Parathyroid adenoma (tissue), 2 donors: ENCODE data around the gene HSD17B14.

Source experiments
- H2AFZ ChIP-seq: fragments of 300-600 bp; sonication (generic); one replicate; pipeline ENCODE4 v1.7.0; 2017; ENCODE audit warnings: antibody characterized with exemption, mild to moderate bottlenecking
- H3K27ac ChIP-seq: fragments of 300-600 bp; sonication (generic); one replicate; pipeline ENCODE4 v1.7.0; 2017
- H3K27me3 ChIP-seq: fragments of 300-600 bp; sonication (generic); one replicate; pipeline ENCODE4 v1.7.0; 2017; ENCODE audit warnings: low read length; ENCODE audit not compliant: control insufficient read depth, insufficient read depth
- H3K36me3 ChIP-seq: fragments of 300-600 bp; sonication (generic); one replicate; pipeline ENCODE4 v1.7.0; 2017; ENCODE audit warnings: low read length; ENCODE audit not compliant: control insufficient read depth, insufficient read depth
- H3K4me1 ChIP-seq: fragments of 300-600 bp; sonication (generic); one replicate; pipeline ENCODE4 v1.7.0; 2017; ENCODE audit warnings: control low read depth
- H3K4me2 ChIP-seq: fragments of 300-600 bp; sonication (generic); one replicate; pipeline ENCODE4 v1.7.0; 2017; ENCODE audit warnings: low read length
- H3K4me3 ChIP-seq: fragments of 300-600 bp; sonication (generic); one replicate; pipeline ENCODE4 v1.7.0; 2017; ENCODE audit warnings: low read depth, low read length
- H3K79me2 ChIP-seq: fragments of 300-600 bp; sonication (generic); one replicate; pipeline ENCODE4 v1.7.0; 2017; ENCODE audit warnings: control low read depth
- H3K9ac ChIP-seq: fragments of 300-600 bp; sonication (generic); one replicate; pipeline ENCODE4 v1.7.0; 2017; ENCODE audit warnings: mild to moderate bottlenecking
- H3K9me3 ChIP-seq: fragments of 300-600 bp; sonication (generic); one replicate; pipeline ENCODE4 v1.7.0; 2017; ENCODE audit warnings: low read length; ENCODE audit not compliant: control insufficient read depth
- TF ChIP-seq, protein P1 (sequence below): fragments of 300-600 bp; sonication (generic); IDR thresholded peaks from one replicate; pipeline ENCODE4 v1.7.0; 2017; ENCODE audit warnings: antibody characterized with exemption, mild to moderate bottlenecking
- donor health status: primary hyperparathyroidism.

Gene HSD17B14

DNA sequence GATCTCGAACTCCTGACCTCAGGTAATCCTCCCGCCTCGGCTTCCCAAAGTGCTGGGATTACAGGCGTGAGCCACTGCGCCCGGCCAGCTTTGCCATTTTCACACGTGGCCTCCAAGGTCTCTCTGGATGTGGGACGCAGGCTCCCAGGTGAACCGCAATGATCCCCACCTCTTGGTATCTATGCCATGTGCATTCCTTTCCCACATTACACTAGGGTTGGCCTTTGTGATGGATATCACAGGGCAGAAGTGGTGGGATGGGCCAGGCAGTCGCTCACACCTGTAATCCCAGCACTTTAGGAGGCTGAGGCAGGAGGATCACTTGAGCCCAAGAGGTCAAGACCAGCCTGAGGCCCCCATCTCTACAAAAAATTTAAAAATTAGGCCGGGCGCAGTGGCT is 58.6 kb downstream of the HSD17B14 start:
- H3K79me2 ChIP-seq, result no peaks in the 10 kb centered on the region
- peaks cover 14% of the 10 kb centered on the region for H3K4me1 ChIP-seq
- no peak overlapping the region for H3K4me3 ChIP-seq
- TF ChIP-seq, protein P1, sequence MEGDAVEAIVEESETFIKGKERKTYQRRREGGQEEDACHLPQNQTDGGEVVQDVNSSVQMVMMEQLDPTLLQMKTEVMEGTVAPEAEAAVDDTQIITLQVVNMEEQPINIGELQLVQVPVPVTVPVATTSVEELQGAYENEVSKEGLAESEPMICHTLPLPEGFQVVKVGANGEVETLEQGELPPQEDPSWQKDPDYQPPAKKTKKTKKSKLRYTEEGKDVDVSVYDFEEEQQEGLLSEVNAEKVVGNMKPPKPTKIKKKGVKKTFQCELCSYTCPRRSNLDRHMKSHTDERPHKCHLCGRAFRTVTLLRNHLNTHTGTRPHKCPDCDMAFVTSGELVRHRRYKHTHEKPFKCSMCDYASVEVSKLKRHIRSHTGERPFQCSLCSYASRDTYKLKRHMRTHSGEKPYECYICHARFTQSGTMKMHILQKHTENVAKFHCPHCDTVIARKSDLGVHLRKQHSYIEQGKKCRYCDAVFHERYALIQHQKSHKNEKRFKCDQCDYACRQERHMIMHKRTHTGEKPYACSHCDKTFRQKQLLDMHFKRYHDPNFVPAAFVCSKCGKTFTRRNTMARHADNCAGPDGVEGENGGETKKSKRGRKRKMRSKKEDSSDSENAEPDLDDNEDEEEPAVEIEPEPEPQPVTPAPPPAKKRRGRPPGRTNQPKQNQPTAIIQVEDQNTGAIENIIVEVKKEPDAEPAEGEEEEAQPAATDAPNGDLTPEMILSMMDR, result no peak
- no peaks in the 10 kb centered on the region for H3K36me3 ChIP-seq
- no peak overlapping the region for H3K4me2 ChIP-seq
- no peak overlapping the region for H2AFZ ChIP-seq
- no peak overlapping the region for H3K27ac ChIP-seq
- no peak overlapping the region for H3K9ac ChIP-seq
- H3K27me3 ChIP-seq, result no peaks in the 10 kb centered on the region
- no peaks in the 10 kb centered on the region for H3K9me3 ChIP-seq

DNA sequence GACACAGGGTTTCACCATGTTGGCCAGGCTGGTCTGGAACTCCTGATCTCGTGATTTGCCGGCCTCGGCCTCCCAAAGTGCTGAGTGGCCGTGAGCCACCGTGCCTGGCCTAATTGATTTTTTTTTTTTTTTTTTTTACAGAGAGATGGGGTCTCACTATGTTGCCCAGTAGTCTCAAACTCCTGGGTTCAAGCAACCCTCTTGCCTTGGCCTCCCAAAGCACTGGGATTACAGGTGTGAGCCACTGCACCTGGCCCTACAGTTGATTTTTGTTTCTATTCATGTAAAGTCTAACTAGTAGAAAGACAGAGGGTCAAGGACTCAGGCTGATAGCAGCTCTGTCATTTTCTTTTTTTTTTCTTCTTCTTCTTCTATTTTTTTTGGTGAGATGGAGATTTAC is 59.2 kb downstream of the HSD17B14 start:
- H3K4me3 ChIP-seq, result no peak overlapping the region

DNA sequence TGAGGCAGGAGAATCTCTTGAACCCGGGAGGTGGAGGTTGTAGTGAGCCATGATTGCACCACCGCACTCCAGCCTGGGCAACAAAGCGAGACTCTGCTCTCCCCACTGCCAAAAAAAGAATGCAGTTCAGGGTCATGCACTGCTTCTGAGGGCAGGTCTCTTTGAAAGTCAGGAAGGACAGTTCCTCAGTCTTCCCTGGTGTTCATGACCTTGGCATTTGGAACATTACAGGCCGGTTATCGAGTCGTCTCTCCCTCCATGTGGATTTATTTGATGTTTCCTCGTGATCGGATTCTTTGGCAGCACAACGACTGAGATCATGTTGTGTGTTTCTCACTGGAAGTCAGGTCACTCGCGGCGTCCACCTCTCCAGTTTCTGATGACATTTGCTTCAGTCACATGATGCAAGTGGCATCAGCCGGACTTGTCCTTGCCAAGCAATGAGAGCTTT is 63.8 kb downstream of the HSD17B14 start:
- Histone ChIP-seq H3K36me3 (no peaks in the 10 kb centered on the region), H3K4me3 (no peak overlapping the region), H3K9me3 (no peaks in the 10 kb centered on the region), H3K79me2 (no peaks in the 10 kb centered on the region), H3K4me2 (peak overlapping the region; percentile 27), H3K27me3 (no peaks in the 10 kb centered on the region), H3K9ac (no peak overlapping the region), H2AFZ (no peak overlapping the region), H3K27ac (no peak overlapping the region), H3K4me1 (no peaks in the 10 kb centered on the region)
- TF ChIP-seq, protein P1, result no peak

More for the DNA sequence above, 59.2 kb downstream of the HSD17B14 start:
- no peak overlapping the region for H3K9ac ChIP-seq
- no peaks in the 10 kb centered on the region for H3K27me3 ChIP-seq
- TF ChIP-seq, protein P1, result no peak
- H3K4me2 ChIP-seq, result no peak overlapping the region
- no peaks in the 10 kb centered on the region for H3K9me3 ChIP-seq
- no peaks in the 10 kb centered on the region for H3K79me2 ChIP-seq
- no peak overlapping the region for H3K27ac ChIP-seq
- H3K36me3 ChIP-seq, result no peaks in the 10 kb centered on the region
- H3K4me1 ChIP-seq, result peaks cover 14% of the 10 kb centered on the region
- no peak overlapping the region for H2AFZ ChIP-seq

DNA sequence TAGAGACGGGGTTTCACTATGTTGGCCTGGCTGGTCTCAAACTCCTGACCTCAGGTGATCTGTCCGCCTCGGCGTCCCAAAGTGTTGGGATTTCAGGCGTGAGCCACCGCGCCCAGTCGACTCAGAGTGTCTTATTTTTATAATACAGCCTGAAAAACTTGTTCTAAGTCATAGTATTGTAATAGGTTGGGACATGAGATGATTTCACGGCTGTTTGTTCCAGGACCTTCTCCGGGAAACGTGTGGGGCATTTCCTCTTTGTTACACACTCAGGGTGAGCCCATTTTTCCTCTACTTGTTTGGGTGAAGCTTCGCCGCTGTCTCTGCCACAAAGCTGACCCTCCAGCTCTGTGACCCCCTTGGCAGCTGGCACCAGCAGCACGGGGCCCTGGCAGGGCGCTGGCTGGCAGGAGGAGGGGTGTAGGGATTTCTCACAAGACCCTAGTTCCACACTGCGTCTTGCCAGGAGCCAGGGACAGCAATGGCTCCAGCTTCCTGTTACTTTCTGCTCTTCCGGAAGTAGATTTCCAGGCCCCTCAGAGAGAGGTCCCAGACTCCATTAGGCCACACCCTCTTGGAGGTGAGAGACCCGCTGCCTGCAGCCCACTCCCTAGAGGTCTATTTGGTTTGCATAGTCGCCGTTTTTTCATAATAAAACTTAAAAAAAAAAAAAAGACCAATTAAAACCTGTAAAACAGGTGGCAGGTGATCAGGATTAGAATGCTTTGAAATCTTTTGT is 65.4 kb downstream of the HSD17B14 start:
- Histone ChIP-seq H3K9ac (no peak overlapping the region), H3K4me2 (no peak overlapping the region), H3K9me3 (no peaks in the 10 kb centered on the region), H3K27ac (no peak overlapping the region), H3K36me3 (no peaks in the 10 kb centered on the region), H3K79me2 (no peaks in the 10 kb centered on the region), H3K27me3 (no peaks in the 10 kb centered on the region), H2AFZ (peak overlapping the region; percentile 22), H3K4me1 (no peaks in the 10 kb centered on the region), H3K4me3 (no peak overlapping the region)
- TF ChIP-seq, protein P1, result no peak

DNA sequence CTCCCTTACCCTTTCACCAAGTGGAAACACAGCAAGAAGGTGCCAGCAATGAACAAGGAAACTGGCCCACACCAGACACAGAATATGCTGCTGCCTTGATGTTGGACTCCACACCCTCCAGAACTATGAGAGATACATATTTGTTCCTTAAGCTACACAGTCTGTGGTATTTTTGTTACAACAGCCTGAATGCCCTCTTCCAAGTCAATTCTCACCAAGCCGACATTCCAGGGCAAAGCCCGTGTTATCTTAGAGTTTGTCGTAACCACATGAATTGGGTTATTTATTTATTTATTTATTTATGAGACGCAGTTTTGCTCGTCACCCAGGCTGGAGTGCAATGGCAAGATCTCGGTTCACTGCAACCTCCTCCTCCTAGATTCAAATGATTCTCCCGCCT is 66.0 kb downstream of the HSD17B14 start:
- H3K79me2 ChIP-seq, result no peaks in the 10 kb centered on the region
- no peaks in the 10 kb centered on the region for H3K27me3 ChIP-seq
- H3K4me1 ChIP-seq, result no peaks in the 10 kb centered on the region
- no peak overlapping the region for H3K4me2 ChIP-seq
- TF ChIP-seq, protein P1, result no peak
- no peak overlapping the region for H3K9ac ChIP-seq
- H3K27ac ChIP-seq, result no peak overlapping the region
- no peaks in the 10 kb centered on the region for H3K36me3 ChIP-seq
- H2AFZ ChIP-seq, result no peak overlapping the region
- H3K4me3 ChIP-seq, result no peak overlapping the region
- no peaks in the 10 kb centered on the region for H3K9me3 ChIP-seq
